HFFc6 (cell line): ENCODE measurements around the gene TEAD4. TPM values are rescaled to one million over a fixed set of nuclear protein-coding genes. Genes with fewer than 3 reads are reported as not detected.

Source experiments
- DNase-seq: peaks from one replicate; pipeline ENCODE4 v3.0.0-alpha.2; 2018
- H3K27ac Mint-ChIP-seq: 2 replicates; pipeline ENCODE4 v1.8.0; 2020; ENCODE audit warnings: mild to moderate bottlenecking, mixed read lengths
- H3K27me3 Mint-ChIP-seq: 2 replicates; pipeline ENCODE4 v1.8.0; 2021; ENCODE audit warnings: mild to moderate bottlenecking, moderate library complexity, mixed read lengths; ENCODE audit not compliant: insufficient read depth
- H3K36me3 Mint-ChIP-seq: 2 replicates; pipeline ENCODE4 v1.8.0; 2021; ENCODE audit warnings: low read depth, mixed read lengths
- H3K4me1 Mint-ChIP-seq: 2 replicates; pipeline ENCODE4 v1.8.0; 2020; ENCODE audit warnings: low read depth, mixed read lengths
- H3K4me3 Mint-ChIP-seq: 2 replicates; pipeline ENCODE4 v1.8.0; 2020; ENCODE audit warnings: mild to moderate bottlenecking, moderate library complexity, mixed read lengths
- H3K9me3 Mint-ChIP-seq: 2 replicates; pipeline ENCODE4 v1.8.0; 2020; ENCODE audit warnings: mild to moderate bottlenecking, mixed read lengths
- CTCF ChIP-seq: fragments of 200-600 bp; sonication (generic); IDR thresholded peaks from 2 replicates; pipeline ENCODE4 v1.5.0; 2021; ENCODE audit warnings: antibody characterized with exemption, mild to moderate bottlenecking
- total RNA-seq, 6 experiments: library from RNA; stranded (reverse); fragmentation: NEBNext Ultra II Directional; extraction: Animal tissue kit (Norgen Biotek cat#: 25700); gene quantifications; 2 replicates in 1 of 6; 3 replicates in 5 of 6; pipeline ENCODE4 v1.2.3, GENCODE V29; 2021

The TEAD4 gene
- total RNA-seq, 6 experiments from 2014 or later, result 22.2 to 26.2 (median 24.7) TPM

- peaks cover 30% of the 10 kb centered on the region for H3K4me1 Mint-ChIP-seq
- H3K9me3 Mint-ChIP-seq, result no peaks in the 10 kb centered on the region
- no peak for DNase-seq
- H3K27me3 Mint-ChIP-seq, result no peaks in the 10 kb centered on the region
- H3K27ac Mint-ChIP-seq, result no peak overlapping the region
- TF ChIP-seq CTCF, result no peak
- peaks cover 13% of the 10 kb centered on the region for H3K36me3 Mint-ChIP-seq
- H3K4me3 Mint-ChIP-seq, result no peak overlapping the region
Measured at GRCh38 chr12:3083241-3083920, 124.2 kb downstream of the TEAD4 start.

- no peak overlapping the region for H3K27ac Mint-ChIP-seq
- no peaks in the 10 kb centered on the region; the same call in 1 of the 2 replicates for H3K27me3 Mint-ChIP-seq
- no peaks in the 10 kb centered on the region for H3K9me3 Mint-ChIP-seq
- H3K36me3 Mint-ChIP-seq, result peaks cover 13% of the 10 kb centered on the region
- no peak for TF ChIP-seq CTCF
- DNase-seq, result no peak
- peaks cover 28% of the 10 kb centered on the region for H3K4me1 Mint-ChIP-seq
- no peak overlapping the region for H3K4me3 Mint-ChIP-seq
Measured at GRCh38 chr12:3083921-3084347, 124.7 kb downstream of the TEAD4 start.

- DNase-seq, result no peak
- H3K27ac Mint-ChIP-seq, result no peak overlapping the region
- H3K4me3 Mint-ChIP-seq, result no peak overlapping the region
- TF ChIP-seq CTCF, result no peak
- peaks cover 28% of the 10 kb centered on the region for H3K4me1 Mint-ChIP-seq
- no peaks in the 10 kb centered on the region; the same call in 1 of the 2 replicates for H3K27me3 Mint-ChIP-seq
- no peaks in the 10 kb centered on the region for H3K9me3 Mint-ChIP-seq
- H3K36me3 Mint-ChIP-seq, result peaks cover 13% of the 10 kb centered on the region
Measured at GRCh38 chr12:3084742-3085141, 125.5 kb downstream of the TEAD4 start.

GRCh38 chr12:3085341-3086139 lies 126.3 kb downstream of the TEAD4 start:
- Mint-ChIP-seq H3K4me1 (peaks cover 28% of the 10 kb centered on the region), H3K27ac (no peak overlapping the region), H3K27me3 (no peaks in the 10 kb centered on the region; the same call in 1 of the 2 replicates), H3K36me3 (peaks cover 13% of the 10 kb centered on the region), H3K4me3 (no peak overlapping the region), H3K9me3 (no peaks in the 10 kb centered on the region)
- TF ChIP-seq CTCF, result no peak
- no peak for DNase-seq

- no peak for TF ChIP-seq CTCF
- Mint-ChIP-seq H3K27ac (no peak overlapping the region), H3K4me3 (no peak overlapping the region), H3K9me3 (no peaks in the 10 kb centered on the region), H3K4me1 (peaks cover 28% of the 10 kb centered on the region), H3K36me3 (peaks cover 13% of the 10 kb centered on the region), H3K27me3 (no peaks in the 10 kb centered on the region; the same call in 1 of the 2 replicates)
- DNase-seq, result no peak
Measured at GRCh38 chr12:3086211-3086610, 127.0 kb downstream of the TEAD4 start.
